KMS-11 (cell line): ENCODE measurements around the gene STK38.
"Not testable (repeated sequence)": the region's sequence is repeated elsewhere in the genome, so short reads cannot be mapped to it uniquely, and the experiment has no call there.

ENCODE experiments used
- H2AFZ ChIP-seq: fragments of 200-600 bp; sonication (generic); 2 replicates; pipeline ENCODE4 v1.6.1; 2016; ENCODE audit warnings: antibody characterized with exemption, mixed run types, low read depth
- H3K27ac ChIP-seq: fragments of 200-600 bp; sonication (generic); 2 replicates; pipeline ENCODE4 v1.6.1; 2016; ENCODE audit warnings: mild to moderate bottlenecking, mixed run types
- H3K27me3 ChIP-seq: fragments of 200-600 bp; sonication (generic); 2 replicates; pipeline ENCODE4 v1.6.1; 2017; ENCODE audit warnings: mild to moderate bottlenecking, low read depth, mixed run types, moderate library complexity; ENCODE audit not compliant: insufficient read depth
- H3K36me3 ChIP-seq: fragments of 200-600 bp; sonication (generic); 2 replicates; pipeline ENCODE4 v1.6.1; 2017; ENCODE audit warnings: mild to moderate bottlenecking, mixed run types; ENCODE audit not compliant: insufficient read depth
- H3K4me1 ChIP-seq: fragments of 200-600 bp; sonication (generic); 2 replicates; pipeline ENCODE4 v1.6.1; 2016; ENCODE audit warnings: mild to moderate bottlenecking, low read depth, mixed run types; ENCODE audit not compliant: poor library complexity, severe bottlenecking
- H3K4me2 ChIP-seq: fragments of 200-600 bp; sonication (generic); 2 replicates; pipeline ENCODE4 v1.7.0; 2016; ENCODE audit warnings: mild to moderate bottlenecking, mixed run types
- H3K4me3 ChIP-seq: fragments of 200-600 bp; sonication (generic); IDR thresholded peaks from 2 replicates; pipeline ENCODE4 v1.6.1; 2017; ENCODE audit warnings: low read depth, low read length, mixed read lengths; ENCODE audit not compliant: insufficient read depth
- H3K79me2 ChIP-seq: fragments of 200-600 bp; sonication (generic); 2 replicates; pipeline ENCODE4 v1.6.1; 2016; ENCODE audit warnings: low read depth, mixed run types; ENCODE audit not compliant: insufficient read depth
- H3K9ac ChIP-seq: fragments of 200-600 bp; sonication (generic); 2 replicates; pipeline ENCODE4 v1.6.1; 2016; ENCODE audit warnings: mild to moderate bottlenecking, mixed run types
- H4K20me1 ChIP-seq: fragments of 200-600 bp; sonication (generic); 2 replicates; pipeline ENCODE4 v1.6.1; 2016; ENCODE audit warnings: mild to moderate bottlenecking, mixed run types; ENCODE audit not compliant: insufficient read depth
- TF ChIP-seq, protein P1 (sequence below): fragments of 200-600 bp; sonication (generic); conservative IDR thresholded peaks from 2 replicates; pipeline ENCODE4 v1.6.1; 2017; ENCODE audit warnings: low read depth, mild to moderate bottlenecking, antibody characterized with exemption, low read length, moderate library complexity, mixed read lengths

Gene STK38

GRCh38 chr6:36593569-36594028 is 46.3 kb upstream of the STK38 start:
- H4K20me1 ChIP-seq, result peaks cover 31% of the 10 kb centered on the region
- H2AFZ ChIP-seq, result peak overlapping the region; percentile 99
- H3K27me3 ChIP-seq, result no peaks in the 10 kb centered on the region
- TF ChIP-seq, protein P1, sequence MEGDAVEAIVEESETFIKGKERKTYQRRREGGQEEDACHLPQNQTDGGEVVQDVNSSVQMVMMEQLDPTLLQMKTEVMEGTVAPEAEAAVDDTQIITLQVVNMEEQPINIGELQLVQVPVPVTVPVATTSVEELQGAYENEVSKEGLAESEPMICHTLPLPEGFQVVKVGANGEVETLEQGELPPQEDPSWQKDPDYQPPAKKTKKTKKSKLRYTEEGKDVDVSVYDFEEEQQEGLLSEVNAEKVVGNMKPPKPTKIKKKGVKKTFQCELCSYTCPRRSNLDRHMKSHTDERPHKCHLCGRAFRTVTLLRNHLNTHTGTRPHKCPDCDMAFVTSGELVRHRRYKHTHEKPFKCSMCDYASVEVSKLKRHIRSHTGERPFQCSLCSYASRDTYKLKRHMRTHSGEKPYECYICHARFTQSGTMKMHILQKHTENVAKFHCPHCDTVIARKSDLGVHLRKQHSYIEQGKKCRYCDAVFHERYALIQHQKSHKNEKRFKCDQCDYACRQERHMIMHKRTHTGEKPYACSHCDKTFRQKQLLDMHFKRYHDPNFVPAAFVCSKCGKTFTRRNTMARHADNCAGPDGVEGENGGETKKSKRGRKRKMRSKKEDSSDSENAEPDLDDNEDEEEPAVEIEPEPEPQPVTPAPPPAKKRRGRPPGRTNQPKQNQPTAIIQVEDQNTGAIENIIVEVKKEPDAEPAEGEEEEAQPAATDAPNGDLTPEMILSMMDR, result no peak
- peak overlapping the region; percentile 75 for H3K4me2 ChIP-seq
- no peak overlapping the region for H3K4me3 ChIP-seq
- peak overlapping the region; percentile 98 for H3K27ac ChIP-seq
- H3K9ac ChIP-seq, result peak overlapping the region; percentile 100
- peaks cover 45% of the 10 kb centered on the region for H3K79me2 ChIP-seq
- peaks cover 28% of the 10 kb centered on the region; the same call in 1 of the 2 replicates for H3K36me3 ChIP-seq
- peaks cover 47% of the 10 kb centered on the region for H3K4me1 ChIP-seq

DNA sequence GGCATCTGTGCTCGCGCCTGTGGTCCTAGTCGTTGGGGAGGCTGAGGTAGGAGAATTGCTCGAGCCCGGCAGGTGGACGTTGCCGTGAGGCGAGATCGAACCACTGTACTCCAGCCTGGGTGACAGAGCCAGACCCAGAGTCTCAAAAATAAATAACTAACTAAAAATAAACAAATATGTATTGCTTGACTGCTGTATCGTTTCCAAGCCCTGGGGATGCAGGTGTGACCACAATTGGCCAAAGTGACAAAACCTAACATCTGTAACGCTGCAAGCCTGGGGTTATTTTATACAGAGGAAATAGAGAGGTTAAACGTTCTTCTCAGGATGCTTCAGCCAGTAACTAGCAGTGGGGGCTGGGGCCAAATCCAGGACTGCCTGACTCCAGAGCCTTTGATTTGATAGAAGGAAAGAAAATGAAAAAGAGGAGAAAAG is 45.0 kb upstream of the STK38 start:
- no peak overlapping the region for H3K4me3 ChIP-seq
- H3K79me2 ChIP-seq, result peaks cover 31% of the 10 kb centered on the region
- H3K4me1 ChIP-seq, result peaks cover 34% of the 10 kb centered on the region
- peak overlapping the region; percentile 5; the same call in 1 of the 2 replicates for H3K27ac ChIP-seq
- peak overlapping the region; percentile 52; the same call in 1 of the 2 replicates for H3K4me2 ChIP-seq
- peaks cover 21% of the 10 kb centered on the region for H4K20me1 ChIP-seq
- TF ChIP-seq, protein P1, result no peak
- H3K9ac ChIP-seq, result no peak overlapping the region
- peak overlapping the region; percentile 99; the same call in 1 of the 2 replicates for H2AFZ ChIP-seq
- H3K27me3 ChIP-seq, result no peaks in the 10 kb centered on the region
- peaks cover 16% of the 10 kb centered on the region; the same call in 1 of the 2 replicates for H3K36me3 ChIP-seq

- Histone ChIP-seq H2AFZ (no peak overlapping the region), H3K79me2 (peaks cover 11% of the 10 kb centered on the region), H3K9ac (no peak overlapping the region), H4K20me1 (peaks cover 1% of the 10 kb centered on the region), H3K4me1 (peaks cover 23% of the 10 kb centered on the region), H3K27ac (no peak overlapping the region), H3K4me3 (no peak overlapping the region), H3K36me3 (no peaks in the 10 kb centered on the region), H3K27me3 (no peaks in the 10 kb centered on the region), H3K4me2 (no peak overlapping the region)
- TF ChIP-seq, protein P1, result no peak
These were observed 43.0 kb upstream of the STK38 start for GRCh38 chr6:36590237-36590636.

- H3K9ac ChIP-seq, H3K27ac ChIP-seq, H3K36me3 ChIP-seq, H3K79me2 ChIP-seq, H3K4me3 ChIP-seq, H2AFZ ChIP-seq, H4K20me1 ChIP-seq, H3K4me2 ChIP-seq, H3K27me3 ChIP-seq: not testable (repeated sequence)
- peaks cover 23% of the 10 kb centered on the region for H3K4me1 ChIP-seq
These were observed 41.7 kb upstream of the STK38 start for GRCh38 chr6:36589025-36589400.

DNA sequence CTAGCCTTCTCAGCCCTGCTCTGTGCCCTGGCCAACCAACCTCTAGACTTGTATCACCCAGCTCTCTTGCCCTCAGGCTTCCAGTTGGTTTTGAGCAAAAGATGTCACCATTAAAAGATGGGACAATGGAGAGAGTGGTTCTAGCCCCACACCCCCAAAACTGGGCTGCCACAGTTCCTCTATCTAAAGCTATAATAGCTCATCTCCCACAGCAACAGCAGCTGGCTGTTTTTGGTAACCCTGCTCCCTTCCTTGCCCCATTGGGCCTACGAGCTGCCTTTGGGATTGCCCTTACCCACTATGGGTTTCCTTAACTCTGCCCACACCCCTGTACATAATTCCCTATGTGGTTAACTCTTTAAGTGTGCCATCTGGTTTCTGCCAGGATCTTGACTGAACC is 39.3 kb upstream of the STK38 start:
- no peaks in the 10 kb centered on the region for H3K27me3 ChIP-seq
- no peak overlapping the region for H2AFZ ChIP-seq
- no peak overlapping the region for H3K27ac ChIP-seq
- H3K9ac ChIP-seq, result no peak overlapping the region
- no peak overlapping the region for H3K4me2 ChIP-seq
- TF ChIP-seq, protein P1, result no peak
- H3K79me2 ChIP-seq, result no peaks in the 10 kb centered on the region
- H3K4me3 ChIP-seq, result no peak overlapping the region
- no peaks in the 10 kb centered on the region for H4K20me1 ChIP-seq
- H3K4me1 ChIP-seq, result peaks cover 1% of the 10 kb centered on the region
- H3K36me3 ChIP-seq, result no peaks in the 10 kb centered on the region
